SIG-M5 treated with dmso at 0.1 percent for 504 hours (cell line): ENCODE data around the gene FAM241A.
"Not testable (repeated sequence)": the region's sequence is repeated elsewhere in the genome, so short reads cannot be mapped to it uniquely, and the experiment has no call there.

Source experiments
- DNase-seq: peaks from one replicate; lab custom pipeline; 2025; ENCODE audit not compliant: unreplicated experiment; lab: John Stamatoyannopoulos, UW

FAM241A gene

GRCh38 chr4:112145326-112145789 is at the start of gene FAM241A:
Gene FAM241A (plus strand): TSS chr4:112145454. CDS start chr4:112145581, 127 bp downstream.
- peak; percentile 87 for DNase-seq

GRCh38 chr4:112098841-112099530 is 46.3 kb upstream of the FAM241A start:
- DNase-seq, result no peak

GRCh38 chr4:112099701-112100297 is 45.5 kb upstream of the FAM241A start:
- DNase-seq, result peak; percentile 61

GRCh38 chr4:112102875-112103370 is 42.3 kb upstream of the FAM241A start:
- DNase-seq, result no peak

GRCh38 chr4:112105201-112105969 is 39.9 kb upstream of the FAM241A start:
- DNase-seq, result no peak

- peak; percentile 71 for DNase-seq
Observed at GRCh38 chr4:112109360-112110058, 35.7 kb upstream of the FAM241A start.

GRCh38 chr4:112110059-112110425 is 35.2 kb upstream of the FAM241A start:
- no peak for DNase-seq

GRCh38 chr4:112111306-112111705 is 33.9 kb upstream of the FAM241A start:
- no peak for DNase-seq

GRCh38 chr4:112112095-112112494 is 33.2 kb upstream of the FAM241A start:
- not testable (repeated sequence) for DNase-seq

GRCh38 chr4:112112590-112113170 is 32.6 kb upstream of the FAM241A start:
- DNase-seq, result no peak

GRCh38 chr4:112113864-112114263 is 31.4 kb upstream of the FAM241A start:
- no peak for DNase-seq

GRCh38 chr4:112114452-112114851 is 30.8 kb upstream of the FAM241A start:
- DNase-seq, result no peak

GRCh38 chr4:112118742-112119352 is 26.4 kb upstream of the FAM241A start:
- no peak for DNase-seq

- no peak for DNase-seq
Observed at GRCh38 chr4:112119353-112119783, 25.9 kb upstream of the FAM241A start.

- no peak for DNase-seq
Observed at GRCh38 chr4:112120021-112120420, 25.2 kb upstream of the FAM241A start.

- no peak for DNase-seq
Observed at GRCh38 chr4:112125416-112125815, 19.8 kb upstream of the FAM241A start.

GRCh38 chr4:112127048-112127637 is 18.1 kb upstream of the FAM241A start:
- DNase-seq, result no peak

GRCh38 chr4:112127803-112128202 is 17.5 kb upstream of the FAM241A start:
- no peak for DNase-seq

- no peak for DNase-seq
Observed at GRCh38 chr4:112128452-112128851, 16.8 kb upstream of the FAM241A start.

GRCh38 chr4:112130906-112131305 is 14.3 kb upstream of the FAM241A start:
- DNase-seq, result no peak
